Smooth muscle cell (in vitro differentiated cells): ENCODE data around the gene AFF1. TPM values are rescaled to one million over a fixed set of nuclear protein-coding genes. Genes with fewer than 3 reads are reported as not detected.

Source experiments
- DNase-seq: peaks from one replicate; lab custom pipeline; 2025; ENCODE audit not compliant: unreplicated experiment; lab: John Stamatoyannopoulos, UW
- H2AFZ ChIP-seq: fragments of 200-600 bp; sonication (generic); 2 replicates; pipeline ENCODE4 v1.6.0; 2016; ENCODE audit warnings: antibody characterized with exemption, low read depth, mild to moderate bottlenecking
- H3F3A ChIP-seq: fragments of 200-600 bp; sonication (generic); 2 replicates; pipeline ENCODE4 v1.6.0; 2017; ENCODE audit warnings: antibody characterized with exemption, low read depth
- H3K27ac ChIP-seq: fragments of 200-600 bp; sonication (generic); 2 replicates; pipeline ENCODE4 v1.5.1; 2016; ENCODE audit warnings: low read depth, mild to moderate bottlenecking
- H3K27me3 ChIP-seq: fragments of 200-600 bp; sonication (generic); 2 replicates; pipeline ENCODE4 v1.6.1; 2016; ENCODE audit warnings: low read depth, mild to moderate bottlenecking
- H3K36me3 ChIP-seq: fragments of 200-600 bp; sonication (generic); 2 replicates; pipeline ENCODE4 v1.5.1; 2016; ENCODE audit warnings: low read depth
- H3K4me1 ChIP-seq: fragments of 200-600 bp; sonication (generic); 2 replicates; pipeline ENCODE4 v1.5.1; 2016; ENCODE audit warnings: low read depth
- H3K4me2 ChIP-seq: fragments of 200-600 bp; sonication (generic); 2 replicates; pipeline ENCODE4 v1.6.0; 2016; ENCODE audit warnings: mild to moderate bottlenecking
- H3K4me3 ChIP-seq: fragments of 200-600 bp; sonication (generic); 2 replicates; pipeline ENCODE4 v1.5.1; 2016; ENCODE audit warnings: mild to moderate bottlenecking
- H3K79me2 ChIP-seq: fragments of 200-600 bp; sonication (generic); 2 replicates; pipeline ENCODE4 v1.6.0; 2016; ENCODE audit warnings: low read depth, mild to moderate bottlenecking
- H3K9ac ChIP-seq: fragments of 200-600 bp; sonication (generic); 2 replicates; pipeline ENCODE4 v1.6.0; 2016; ENCODE audit warnings: low read depth
- H3K9me3 ChIP-seq: fragments of 200-600 bp; sonication (generic); replicated peaks from 2 replicates; pipeline ENCODE4 v1.5.1; 2016; ENCODE audit warnings: low read depth
- H4K20me1 ChIP-seq: fragments of 200-600 bp; sonication (generic); 2 replicates; pipeline ENCODE4 v1.6.0; 2016; ENCODE audit warnings: low read depth
- WGBS: methylation state at CpG from one replicate; pipeline ENCODE4 v1.1.7; 2016; ENCODE audit warnings: low lambda C conversion rate; 5-methylcytosine and 5-hydroxymethylcytosine counted together
- polyA plus RNA-seq: library from polyadenylated mRNA; unstranded; fragments of >200 nt; fragmentation: Nextera tagmentation; extraction: Ambion mirVana; gene quantifications from 2 replicates; pipeline ENCODE4 v1.2.1, GENCODE V29; 2016
- total RNA-seq: library from RNA; depleted of rRNA; stranded (reverse); fragments of >200 nt; gene quantifications from 2 replicates; pipeline ENCODE4 v1.2.3, GENCODE V29; 2014
- TF ChIP-seq, protein P1 (sequence below): fragments of 200-600 bp; sonication (generic); IDR thresholded peaks from 2 replicates; pipeline ENCODE4 v1.5.1; 2017; ENCODE audit warnings: borderline replicate concordance, mild to moderate bottlenecking, antibody characterized with exemption; ENCODE audit not compliant: insufficient read depth, poor library complexity, severe bottlenecking

The AFF1 gene
- total and polyA plus RNA-seq, 2 experiments from 2014 or later = 6.6 to 17.7 TPM

DNA sequence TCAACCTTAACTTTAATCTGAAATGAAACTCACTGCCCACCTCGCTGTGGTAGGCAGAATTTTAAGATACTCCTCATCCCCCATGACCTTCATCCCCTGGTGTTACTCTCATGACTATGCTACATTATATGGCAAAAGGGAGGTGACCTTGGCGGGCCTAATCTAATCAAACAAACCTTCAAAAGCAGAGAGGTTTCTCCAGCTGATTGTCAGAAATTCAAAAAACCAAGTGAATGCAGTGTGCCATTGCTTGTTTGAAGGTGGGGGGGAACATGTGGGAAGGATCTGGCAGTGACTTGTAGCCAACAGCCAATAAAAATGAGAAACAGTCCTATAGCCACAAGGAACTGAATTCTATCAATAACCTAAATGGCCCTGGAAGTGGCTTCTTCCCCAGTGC, 237.1 kb downstream of the AFF1 start:
- Histone ChIP-seq H3K9me3 (no peaks in the 10 kb centered on the region), H3K79me2 (no peaks in the 10 kb centered on the region), H3K9ac (no peak overlapping the region), H3K27ac (no peak overlapping the region), H3K4me3 (no peak overlapping the region), H4K20me1 (no peaks in the 10 kb centered on the region), H3K36me3 (no peaks in the 10 kb centered on the region), H2AFZ (no peak overlapping the region), H3F3A (no peaks in the 10 kb centered on the region), H3K27me3 (no peaks in the 10 kb centered on the region), H3K4me1 (no peaks in the 10 kb centered on the region), H3K4me2 (no peak overlapping the region)
- WGBS = 97% methylated on average over 2 of the region's 2 CpGs
- TF ChIP-seq, protein P1, sequence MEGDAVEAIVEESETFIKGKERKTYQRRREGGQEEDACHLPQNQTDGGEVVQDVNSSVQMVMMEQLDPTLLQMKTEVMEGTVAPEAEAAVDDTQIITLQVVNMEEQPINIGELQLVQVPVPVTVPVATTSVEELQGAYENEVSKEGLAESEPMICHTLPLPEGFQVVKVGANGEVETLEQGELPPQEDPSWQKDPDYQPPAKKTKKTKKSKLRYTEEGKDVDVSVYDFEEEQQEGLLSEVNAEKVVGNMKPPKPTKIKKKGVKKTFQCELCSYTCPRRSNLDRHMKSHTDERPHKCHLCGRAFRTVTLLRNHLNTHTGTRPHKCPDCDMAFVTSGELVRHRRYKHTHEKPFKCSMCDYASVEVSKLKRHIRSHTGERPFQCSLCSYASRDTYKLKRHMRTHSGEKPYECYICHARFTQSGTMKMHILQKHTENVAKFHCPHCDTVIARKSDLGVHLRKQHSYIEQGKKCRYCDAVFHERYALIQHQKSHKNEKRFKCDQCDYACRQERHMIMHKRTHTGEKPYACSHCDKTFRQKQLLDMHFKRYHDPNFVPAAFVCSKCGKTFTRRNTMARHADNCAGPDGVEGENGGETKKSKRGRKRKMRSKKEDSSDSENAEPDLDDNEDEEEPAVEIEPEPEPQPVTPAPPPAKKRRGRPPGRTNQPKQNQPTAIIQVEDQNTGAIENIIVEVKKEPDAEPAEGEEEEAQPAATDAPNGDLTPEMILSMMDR = no peak
- DNase-seq = no peak

DNA sequence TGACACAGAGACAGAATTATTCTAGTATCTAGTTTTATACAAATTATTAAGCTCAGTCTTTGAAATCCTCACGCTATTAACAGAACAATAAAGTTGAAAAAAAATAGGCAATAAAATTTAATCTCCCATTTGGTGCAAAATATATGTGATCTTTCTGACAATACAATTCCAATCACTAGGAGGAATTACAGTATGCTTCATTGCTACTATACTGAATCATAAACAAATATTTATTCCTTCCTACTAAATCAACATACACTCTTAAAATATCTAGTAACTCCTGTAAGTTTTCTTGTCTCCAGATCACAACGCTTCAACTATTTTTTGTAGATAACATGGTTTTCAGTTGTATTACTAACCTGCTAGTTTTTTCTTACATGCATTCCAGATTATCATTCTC, 239.9 kb downstream of the AFF1 start:
- Histone ChIP-seq H3K4me1 (no peaks in the 10 kb centered on the region), H3K36me3 (no peaks in the 10 kb centered on the region), H3K4me2 (no peak overlapping the region), H4K20me1 (no peaks in the 10 kb centered on the region), H3K9me3 (no peaks in the 10 kb centered on the region), H3F3A (no peaks in the 10 kb centered on the region), H3K27ac (no peak overlapping the region), H3K27me3 (no peaks in the 10 kb centered on the region), H3K4me3 (no peak overlapping the region), H3K9ac (no peak overlapping the region), H2AFZ (no peak overlapping the region), H3K79me2 (no peaks in the 10 kb centered on the region)
- 96% methylated on average over 2 of the region's 2 CpGs for WGBS
- no peak for DNase-seq
- TF ChIP-seq, protein P1 = no peak

DNA sequence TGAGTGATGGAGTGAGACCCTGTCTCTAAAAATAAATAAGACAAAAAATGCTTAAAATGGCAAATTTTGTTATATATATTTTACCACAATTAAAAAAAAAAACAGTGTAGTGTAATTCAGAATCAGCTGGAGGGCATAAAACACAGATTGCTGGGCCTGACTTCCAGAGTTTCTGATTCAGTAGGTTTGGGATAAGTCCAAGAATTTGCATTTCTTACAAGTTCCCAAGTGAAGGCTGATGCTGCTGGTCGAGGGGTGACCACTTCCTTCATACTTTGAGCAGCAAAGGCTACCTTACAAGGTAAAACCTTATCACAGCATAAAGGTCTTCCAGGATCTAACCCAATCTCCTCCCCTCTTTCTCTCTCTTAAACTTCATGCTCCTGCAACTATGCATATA, 244.9 kb downstream of the AFF1 start:
- no peak for DNase-seq
- Histone ChIP-seq H3K27ac (no peak overlapping the region), H2AFZ (no peak overlapping the region), H3K36me3 (no peaks in the 10 kb centered on the region), H3K4me1 (peaks cover 5% of the 10 kb centered on the region), H3K27me3 (no peaks in the 10 kb centered on the region), H4K20me1 (no peaks in the 10 kb centered on the region), H3K4me3 (no peak overlapping the region), H3K79me2 (no peaks in the 10 kb centered on the region), H3K4me2 (no peak overlapping the region), H3K9ac (no peak overlapping the region), H3F3A (no peaks in the 10 kb centered on the region), H3K9me3 (no peaks in the 10 kb centered on the region)
- TF ChIP-seq, protein P1 = no peak
- WGBS = 77% methylated on average over 1 of the region's 1 CpG

DNA sequence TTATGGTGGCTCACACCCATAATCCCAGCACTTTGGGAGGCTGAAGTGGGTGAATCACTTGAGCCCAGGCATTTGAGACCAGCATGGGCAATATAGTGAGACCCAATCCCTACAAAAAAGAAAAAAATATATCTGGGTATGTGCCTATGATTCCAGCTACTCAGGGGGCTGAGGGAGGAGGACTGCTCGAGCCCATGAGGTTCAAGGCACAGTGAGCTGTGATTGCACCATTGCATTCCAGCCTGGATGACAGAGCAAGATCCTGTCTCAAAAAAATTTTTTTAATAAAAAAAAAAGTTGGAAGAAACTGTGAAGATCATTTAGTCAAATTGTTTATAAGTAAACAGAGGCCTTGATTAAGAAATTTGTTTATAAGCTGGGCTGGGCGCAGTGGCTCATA, 246.0 kb downstream of the AFF1 start:
- no peak for DNase-seq
- Histone ChIP-seq H3K9me3 (no peaks in the 10 kb centered on the region), H3K79me2 (no peaks in the 10 kb centered on the region), H3F3A (no peaks in the 10 kb centered on the region), H3K9ac (no peak overlapping the region), H3K27ac (no peak overlapping the region), H3K36me3 (no peaks in the 10 kb centered on the region), H2AFZ (no peak overlapping the region), H3K4me2 (no peak overlapping the region), H3K4me3 (no peak overlapping the region), H3K27me3 (no peaks in the 10 kb centered on the region), H4K20me1 (no peaks in the 10 kb centered on the region), H3K4me1 (peaks cover 9% of the 10 kb centered on the region)
- 93% methylated on average over 2 of the region's 2 CpGs for WGBS
- TF ChIP-seq, protein P1 = no peak
